Fibroblast of mammary gland (primary cell): ENCODE data around the gene SLC35G3.

Experiments used
- DNase-seq: peaks from one replicate; pipeline ENCODE4 v3.0.0-alpha.2; 2010; ENCODE audit warnings: low read depth
- H3K4me3 ChIP-seq: 2 replicates; pipeline ENCODE4 v1.5.1; 2011; ENCODE audit warnings: low read depth, mild to moderate bottlenecking, low read length, moderate library complexity; ENCODE audit not compliant: control insufficient read depth
- TF ChIP-seq, protein P1 (sequence below): conservative IDR thresholded peaks from 2 replicates; pipeline ENCODE4 v1.5.1; 2011; ENCODE audit warnings: low read depth, low read length, inconsistent platforms; ENCODE audit not compliant: control insufficient read depth, insufficient read depth

Gene SLC35G3

GRCh38 chr17:35167046-35167445 lies 27.1 kb downstream of the SLC35G3 start:
- TF ChIP-seq, protein P1, sequence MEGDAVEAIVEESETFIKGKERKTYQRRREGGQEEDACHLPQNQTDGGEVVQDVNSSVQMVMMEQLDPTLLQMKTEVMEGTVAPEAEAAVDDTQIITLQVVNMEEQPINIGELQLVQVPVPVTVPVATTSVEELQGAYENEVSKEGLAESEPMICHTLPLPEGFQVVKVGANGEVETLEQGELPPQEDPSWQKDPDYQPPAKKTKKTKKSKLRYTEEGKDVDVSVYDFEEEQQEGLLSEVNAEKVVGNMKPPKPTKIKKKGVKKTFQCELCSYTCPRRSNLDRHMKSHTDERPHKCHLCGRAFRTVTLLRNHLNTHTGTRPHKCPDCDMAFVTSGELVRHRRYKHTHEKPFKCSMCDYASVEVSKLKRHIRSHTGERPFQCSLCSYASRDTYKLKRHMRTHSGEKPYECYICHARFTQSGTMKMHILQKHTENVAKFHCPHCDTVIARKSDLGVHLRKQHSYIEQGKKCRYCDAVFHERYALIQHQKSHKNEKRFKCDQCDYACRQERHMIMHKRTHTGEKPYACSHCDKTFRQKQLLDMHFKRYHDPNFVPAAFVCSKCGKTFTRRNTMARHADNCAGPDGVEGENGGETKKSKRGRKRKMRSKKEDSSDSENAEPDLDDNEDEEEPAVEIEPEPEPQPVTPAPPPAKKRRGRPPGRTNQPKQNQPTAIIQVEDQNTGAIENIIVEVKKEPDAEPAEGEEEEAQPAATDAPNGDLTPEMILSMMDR = no peak
- DNase-seq = no peak
- H3K4me3 ChIP-seq = no peak overlapping the region

DNA sequence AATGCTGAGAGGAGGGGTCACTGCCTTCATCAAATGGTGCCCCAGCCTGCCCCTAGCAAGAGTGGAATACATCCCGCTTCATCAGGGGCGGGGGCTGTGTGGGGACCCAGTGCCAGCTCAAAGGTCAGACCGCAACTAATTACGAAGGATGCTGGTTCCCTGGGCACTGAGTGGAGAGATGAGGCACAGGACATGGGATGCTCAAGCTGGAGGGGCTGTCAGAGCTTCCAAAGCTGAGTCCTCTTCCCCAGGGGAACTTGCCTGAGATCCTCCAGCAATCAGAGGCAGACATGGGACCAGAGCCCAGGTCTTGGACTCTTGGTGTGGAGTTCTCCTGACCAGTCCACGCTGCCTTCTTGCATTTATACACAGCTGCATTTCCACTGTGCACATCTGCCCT lies 27.7 kb downstream of the SLC35G3 start:
- DNase-seq = no peak
- TF ChIP-seq, protein P1 = no peak
- H3K4me3 ChIP-seq = no peak overlapping the region

- no peak for DNase-seq
- no peak overlapping the region for H3K4me3 ChIP-seq
- TF ChIP-seq, protein P1 = no peak
Observed at GRCh38 chr17:35164716-35165115, 29.5 kb downstream of the SLC35G3 start.

GRCh38 chr17:35163886-35164285 lies 30.3 kb downstream of the SLC35G3 start:
- no peak for DNase-seq
- TF ChIP-seq, protein P1 = no peak
- H3K4me3 ChIP-seq = no peak overlapping the region

DNA sequence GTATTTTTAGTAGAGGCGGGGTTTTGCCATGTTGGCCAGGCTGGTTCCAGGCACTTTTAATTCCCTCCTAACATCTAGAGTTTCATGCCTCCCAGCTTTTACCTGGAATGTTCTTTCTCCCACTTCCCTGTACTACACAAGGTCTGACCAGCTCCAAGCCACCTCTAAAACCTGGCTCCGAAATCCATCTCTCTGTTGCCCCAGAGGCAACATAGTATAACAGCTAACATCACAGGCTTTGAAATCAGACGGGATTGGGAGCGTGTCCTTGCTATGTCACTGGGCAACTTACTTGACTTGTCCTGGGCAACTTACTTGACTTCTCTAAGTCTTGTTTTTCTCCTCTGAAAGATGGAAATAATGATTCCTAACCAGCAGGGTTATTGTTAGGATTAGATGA lies 31.4 kb downstream of the SLC35G3 start:
- no peak overlapping the region for H3K4me3 ChIP-seq
- TF ChIP-seq, protein P1 = no peak
- DNase-seq = no peak

- no peak for DNase-seq
- TF ChIP-seq, protein P1 = no peak
- H3K4me3 ChIP-seq = no peak overlapping the region
Observed at GRCh38 chr17:35161281-35161761, 32.9 kb downstream of the SLC35G3 start.
